Measurements from ENCODE around the gene DTHD1. TPM values are rescaled to one million over a fixed set of nuclear protein-coding genes. Genes with fewer than 3 reads are reported as not detected.

DTHD1 gene
- total and polyA plus RNA-seq, 4 donors: 0.06 to 0.42 (median 0.07) TPM; not detected in 1

- Histone ChIP-seq H3K4me1 (ENCODE audit: control insufficient read depth in 4 of 4, insufficient read depth in 4 of 4, low read length in 3 of 4) (no peaks in the 10 kb centered on the region), H3K9me3 (ENCODE audit: control insufficient read depth in 4 of 4, low read length in 3 of 4) (no peaks in the 10 kb centered on the region), H3K4me3 (ENCODE audit: low read depth in 1 of 3, low read length in 3 of 3) (no peak overlapping the region), H3K36me3 (ENCODE audit: control insufficient read depth in 4 of 4, insufficient read depth in 3 of 4, low read depth in 1 of 4, low read length in 3 of 4) (no peaks in the 10 kb centered on the region), H3K27ac (ENCODE audit: low read depth in 1 of 2, low read length in 2 of 2) (peak overlapping the region in 1 of 2 donors; percentile 42), H3K27me3 (ENCODE audit: control insufficient read depth in 4 of 4, insufficient read depth in 4 of 4, low read length in 3 of 4) (no peaks in the 10 kb centered on the region), H3K9ac (ENCODE audit: low read depth in 1 of 2, low read length in 2 of 2) (no peak overlapping the region)
- no peak for TF ChIP-seq YY1 (IDR thresholded peaks at IDR 0.05)
- TF ChIP-seq MAX (IDR thresholded peaks at IDR 0.05): peak; percentile 26
- no peak for TF ChIP-seq FOXA2 (IDR thresholded peaks at IDR 0.05)
- WGBS: 72% methylated on average over 8 of the region's 8 CpGs
- DNase-seq (ENCODE audit: low spot score): no peak
Measured at GRCh38 chr4:36310793-36311192, 29.4 kb downstream of the DTHD1 start.

GRCh38 chr4:36312511-36312910 is 31.1 kb downstream of the DTHD1 start:
- Histone ChIP-seq H3K27me3 (ENCODE audit: control insufficient read depth in 4 of 4, insufficient read depth in 4 of 4, low read length in 3 of 4) (no peaks in the 10 kb centered on the region), H3K9me3 (ENCODE audit: control insufficient read depth in 4 of 4, low read length in 3 of 4) (no peaks in the 10 kb centered on the region), H3K9ac (ENCODE audit: low read depth in 1 of 2, low read length in 2 of 2) (no peak overlapping the region), H3K27ac (ENCODE audit: low read depth in 1 of 2, low read length in 2 of 2) (no peak overlapping the region), H3K4me1 (ENCODE audit: control insufficient read depth in 4 of 4, insufficient read depth in 4 of 4, low read length in 3 of 4) (no peaks in the 10 kb centered on the region), H3K36me3 (ENCODE audit: control insufficient read depth in 4 of 4, insufficient read depth in 3 of 4, low read depth in 1 of 4, low read length in 3 of 4) (no peaks in the 10 kb centered on the region), H3K4me3 (ENCODE audit: low read depth in 1 of 3, low read length in 3 of 3) (no peak overlapping the region)
- DNase-seq (ENCODE audit: low spot score): no peak
- TF ChIP-seq CTCF (IDR thresholded peaks at IDR 0.05; ENCODE audit: low read depth, low read length, missing input control) (no peak), RAD21 (IDR thresholded peaks at IDR 0.05) (no peak), EGR1 (IDR thresholded peaks at IDR 0.05; ENCODE audit: low read depth in 2 of 2) (no peak)
- WGBS: 76% methylated on average over 3 of the region's 3 CpGs

GRCh38 chr4:36313301-36313700 is 31.9 kb downstream of the DTHD1 start:
- Histone ChIP-seq H3K27me3 (ENCODE audit: control insufficient read depth in 4 of 4, insufficient read depth in 4 of 4, low read length in 3 of 4) (no peaks in the 10 kb centered on the region), H3K27ac (ENCODE audit: low read depth in 1 of 2, low read length in 2 of 2) (no peak overlapping the region), H3K9ac (ENCODE audit: low read depth in 1 of 2, low read length in 2 of 2) (no peak overlapping the region), H3K9me3 (ENCODE audit: control insufficient read depth in 4 of 4, low read length in 3 of 4) (no peaks in the 10 kb centered on the region), H3K4me3 (ENCODE audit: low read depth in 1 of 3, low read length in 3 of 3) (no peak overlapping the region), H3K4me1 (ENCODE audit: control insufficient read depth in 4 of 4, insufficient read depth in 4 of 4, low read length in 3 of 4) (no peaks in the 10 kb centered on the region), H3K36me3 (ENCODE audit: control insufficient read depth in 4 of 4, insufficient read depth in 3 of 4, low read depth in 1 of 4, low read length in 3 of 4) (no peaks in the 10 kb centered on the region)
- DNase-seq (ENCODE audit: low spot score): no peak
- TF ChIP-seq RXRA (IDR thresholded peaks at IDR 0.05): no peak
- no peak for TF ChIP-seq RAD21 (IDR thresholded peaks at IDR 0.05)
- no peak for TF ChIP-seq JUND (IDR thresholded peaks at IDR 0.05)
- no peak for TF ChIP-seq FOXA2 (IDR thresholded peaks at IDR 0.05)
- no peak for TF ChIP-seq SP1 (IDR thresholded peaks at IDR 0.05)
- no peak for TF ChIP-seq GABPA (IDR thresholded peaks at IDR 0.05 in 1 of 2, conservative IDR thresholded peaks at IDR 0.05 in 1 of 2)
- no peak for TF ChIP-seq REST (IDR thresholded peaks at IDR 0.05)
- TF ChIP-seq EGR1 (IDR thresholded peaks at IDR 0.05; ENCODE audit: low read depth in 2 of 2): no peak
- TF ChIP-seq TAF1 (conservative IDR thresholded peaks at IDR 0.05): no peak
- TF ChIP-seq HNF4G (IDR thresholded peaks at IDR 0.05): no peak
- TF ChIP-seq ATF3 (IDR thresholded peaks at IDR 0.05): no peak
- TF ChIP-seq HNF4A (conservative IDR thresholded peaks at IDR 0.05): no peak
- no peak for TF ChIP-seq YY1 (IDR thresholded peaks at IDR 0.05)
- no peak for TF ChIP-seq MAX (IDR thresholded peaks at IDR 0.05)
- TF ChIP-seq NR2F2 (IDR thresholded peaks at IDR 0.05): no peak
- no peak for TF ChIP-seq FOXA1 (IDR thresholded peaks at IDR 0.05)
- no peak for TF ChIP-seq ZBTB33 (IDR thresholded peaks at IDR 0.05)
- no peak for TF ChIP-seq CTCF (IDR thresholded peaks at IDR 0.05; ENCODE audit: low read depth, low read length, missing input control)

All from liver (tissue), 9 donors.